GM11168 (cell line): Measurements from ENCODE around the gene NTM.
"Not testable (repeated sequence)": the region's sequence is repeated elsewhere in the genome, so short reads cannot be mapped to it uniquely, and the experiment has no call there.

ENCODE experiments used
- in situ Hi-C: fragments of 300-500 bp; cut with MboI; formaldehyde crosslinking; loops from one replicate; pipeline ENCODE4 v1.12.0; 2022; ENCODE audit warnings: low sequenced_read_pairs; ENCODE audit not compliant: unreplicated experiment

Gene NTM

DNA sequence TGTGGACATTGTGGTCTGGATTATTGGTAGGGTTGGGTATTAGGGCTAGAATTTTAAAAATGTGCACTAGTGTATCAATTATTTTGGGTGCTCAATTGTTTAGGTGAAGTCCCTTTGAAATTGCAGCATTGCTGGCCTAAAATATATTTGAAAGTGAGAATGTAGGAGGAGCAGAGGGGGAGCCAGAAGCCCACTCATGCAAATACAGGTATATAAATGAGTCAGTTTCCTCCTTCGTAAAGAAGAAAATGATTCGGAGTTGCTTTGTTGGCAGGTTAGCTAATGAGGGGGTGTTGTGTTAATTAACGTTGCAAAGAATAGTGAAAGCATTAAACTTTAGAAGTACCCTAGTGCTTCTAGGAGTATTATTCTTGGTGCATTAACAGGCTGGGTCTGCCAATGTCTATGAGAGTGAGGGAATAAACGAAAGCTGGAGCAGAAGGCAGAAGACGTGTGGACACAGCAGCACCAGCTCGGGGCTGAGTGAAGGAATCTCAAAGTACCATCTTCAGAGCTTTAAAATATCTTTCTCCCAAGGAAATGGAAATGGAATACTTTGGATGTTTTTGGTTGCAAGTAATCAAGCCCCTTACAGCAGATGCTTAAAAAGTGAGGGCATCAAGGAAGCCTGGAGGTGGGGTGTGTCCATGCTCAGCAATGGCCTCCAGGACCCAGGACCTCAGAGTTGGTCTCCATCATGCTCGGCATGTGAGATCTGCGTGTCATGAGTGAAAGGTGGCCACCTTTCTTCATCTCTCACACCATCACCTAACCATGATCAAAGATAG, 522.9 kb downstream of the NTM start:
- in situ Hi-C loops: no loop called here

DNA sequence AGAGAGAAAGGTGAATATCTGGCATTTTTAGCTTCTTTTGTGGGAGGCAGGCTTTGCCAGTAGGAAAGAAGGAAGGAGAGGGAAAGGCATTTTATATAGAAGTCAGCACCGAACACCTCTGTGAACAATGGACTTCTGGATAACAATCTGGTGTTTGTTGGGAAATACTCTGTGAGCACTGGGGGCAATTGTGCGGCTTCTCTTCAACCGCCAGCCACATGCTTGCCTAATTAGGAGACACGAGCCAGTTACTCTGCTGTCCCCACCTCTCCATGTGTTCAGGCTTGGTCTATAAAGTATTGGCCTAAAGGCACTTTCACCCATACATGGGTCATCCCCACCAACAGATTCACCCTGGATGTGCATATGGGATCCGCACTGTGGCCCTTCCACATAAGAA, 523.6 kb downstream of the NTM start:
- in situ Hi-C loops: no loop called here

- in situ Hi-C loops: no loop called here
Observed at GRCh38 chr11:131894615-131895544, 524.5 kb downstream of the NTM start.

- in situ Hi-C loops: no loop called here
Observed at GRCh38 chr11:131895865-131896264, 525.5 kb downstream of the NTM start.

DNA sequence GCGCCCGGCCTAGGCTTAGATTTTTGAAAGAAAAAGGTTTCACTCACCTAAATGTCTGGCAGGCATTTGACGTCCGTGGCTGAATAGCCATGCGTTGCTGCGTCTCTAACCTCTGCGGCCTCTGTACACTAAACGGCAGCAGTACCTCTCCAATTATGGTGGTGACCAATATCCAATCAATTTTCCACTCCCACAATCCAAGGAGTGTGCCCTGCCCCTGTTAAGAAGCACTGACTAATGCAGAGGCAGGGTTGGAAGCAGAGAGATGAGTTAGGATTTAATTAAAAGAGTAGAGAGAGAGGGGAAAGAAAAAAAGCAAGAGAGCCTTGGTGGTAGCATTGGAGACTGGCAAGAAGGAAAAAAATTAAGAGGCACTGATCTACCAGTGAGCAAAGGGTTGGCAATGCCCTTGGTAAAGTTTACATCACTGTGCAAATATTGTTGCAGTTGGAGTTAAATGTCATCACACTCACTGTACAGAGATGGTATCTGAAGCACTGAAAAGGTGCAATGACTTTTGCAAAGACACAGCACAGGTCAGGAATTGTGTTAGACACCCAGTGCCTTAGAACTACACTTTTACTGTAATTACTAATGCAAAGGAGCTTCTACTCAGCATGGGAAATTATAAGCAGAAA, 526.7 kb downstream of the NTM start:
- in situ Hi-C loops: no loop called here

GRCh38 chr11:131897956-131898355, 527.5 kb downstream of the NTM start:
- in situ Hi-C loops: no loop called here

DNA sequence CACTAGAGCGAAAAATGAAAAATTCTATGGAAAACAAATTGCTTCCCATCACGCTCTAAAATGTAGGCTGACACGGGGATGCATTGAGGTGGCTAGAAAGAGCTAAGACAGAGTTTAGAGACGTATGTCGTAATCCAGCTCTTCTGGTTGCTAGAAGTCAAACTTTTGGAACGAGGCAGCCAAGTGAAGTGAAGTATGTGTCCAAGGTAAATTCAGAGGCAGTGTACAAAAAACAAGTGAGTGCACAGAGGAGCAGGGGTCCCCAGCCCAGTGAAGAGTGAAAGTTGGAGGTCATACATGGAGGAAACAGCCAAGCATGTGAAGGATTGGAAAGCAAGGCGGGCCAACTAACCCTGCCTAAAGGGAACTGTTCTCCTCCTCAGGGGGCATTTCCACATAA, 528.5 kb downstream of the NTM start:
- in situ Hi-C loops: no loop called here

DNA sequence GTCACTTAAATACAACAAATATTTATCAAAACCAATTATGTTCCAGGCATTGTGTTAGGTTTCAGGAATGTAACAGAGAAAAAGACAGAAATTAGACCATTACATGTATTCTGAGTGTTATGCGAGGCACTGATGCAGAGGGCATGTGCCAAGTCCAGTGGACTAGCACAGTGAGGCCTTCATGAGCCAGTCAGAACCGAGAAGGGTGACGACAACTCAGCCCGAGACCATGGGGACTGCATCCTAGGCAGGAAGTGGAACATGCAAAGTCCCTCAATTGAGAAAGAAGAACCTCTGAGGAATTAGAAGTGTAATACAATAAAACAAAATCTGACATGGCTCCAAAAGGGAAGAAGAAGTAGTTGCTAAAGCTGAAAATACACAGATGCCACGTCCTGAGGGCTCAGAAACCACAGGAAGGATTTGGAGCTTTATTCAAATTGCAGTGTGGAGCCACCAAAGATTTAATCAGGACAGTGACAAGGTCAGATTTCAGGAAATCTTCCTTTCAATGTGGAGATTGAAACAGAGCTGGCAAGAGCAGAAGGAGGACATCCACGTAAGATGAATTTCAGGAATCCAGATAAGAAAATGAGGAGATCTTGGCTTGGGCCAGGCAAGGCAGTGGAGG, 529.6 kb downstream of the NTM start:
- in situ Hi-C loops: no loop called here

DNA sequence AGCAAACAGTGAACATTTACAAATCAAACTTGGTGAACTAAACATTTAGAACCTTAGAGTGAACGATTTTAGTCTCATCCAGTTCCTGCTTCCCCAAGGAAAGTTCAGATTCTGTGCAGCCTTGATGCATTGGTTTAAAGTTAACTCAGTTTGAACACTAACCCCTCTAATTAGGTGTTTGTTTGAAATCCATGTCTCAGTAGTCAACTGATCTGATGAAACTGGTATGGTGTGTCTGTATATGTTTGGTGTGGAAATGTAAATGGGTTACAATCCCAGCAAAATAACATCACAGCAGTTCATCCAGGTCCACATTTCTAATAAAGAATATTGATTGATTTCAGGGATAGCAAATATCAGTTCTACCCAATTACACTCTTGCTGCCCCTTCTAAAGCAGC, 532.0 kb downstream of the NTM start:
- in situ Hi-C loops: no loop called here

DNA sequence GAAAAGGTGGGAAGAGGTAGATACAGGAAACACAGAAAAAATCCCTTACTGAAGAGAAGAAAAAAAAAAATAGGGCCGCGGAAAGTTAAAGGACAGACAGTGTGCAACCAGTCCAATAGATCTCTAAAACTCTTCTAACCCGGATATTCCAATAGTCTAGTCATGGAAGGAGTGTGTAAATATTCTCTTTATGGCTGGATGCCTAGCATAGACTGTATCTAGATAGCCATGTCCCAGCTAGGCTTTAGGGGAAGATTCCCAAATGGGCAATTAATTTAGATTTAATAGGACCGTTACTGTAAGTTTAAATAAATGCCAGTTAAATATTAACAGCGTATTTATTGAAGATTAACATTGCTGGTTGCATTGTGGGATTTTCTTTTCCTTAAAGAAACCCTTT, 532.7 kb downstream of the NTM start:
- in situ Hi-C loops: no loop called here

GRCh38 chr11:131904756-131905155, 534.3 kb downstream of the NTM start:
- in situ Hi-C loops: no loop called here

GRCh38 chr11:131906963-131907362, 536.5 kb downstream of the NTM start:
- in situ Hi-C loops: no loop called here

DNA sequence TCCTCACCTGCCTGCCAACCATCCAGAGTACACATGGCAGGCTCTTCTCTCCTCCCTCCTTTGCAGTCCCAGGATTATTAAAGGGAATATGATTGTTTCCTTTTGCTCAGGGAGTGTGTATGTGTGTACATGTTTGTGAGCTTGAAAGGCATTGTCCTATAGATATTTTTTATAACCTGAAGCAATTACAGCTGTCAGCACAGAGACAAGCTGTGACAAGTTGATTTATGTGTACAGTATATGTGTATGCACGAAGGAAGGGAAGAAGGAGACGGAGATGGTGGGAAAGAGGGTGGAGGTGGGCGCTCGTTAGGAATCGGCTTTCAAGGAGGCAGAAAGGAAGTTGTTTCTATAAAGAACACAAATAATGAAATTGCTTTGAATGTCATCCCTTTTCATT, 537.0 kb downstream of the NTM start:
- in situ Hi-C loops: no loop called here

- in situ Hi-C loops: no loop called here
Observed at GRCh38 chr11:131908316-131908715, 537.9 kb downstream of the NTM start.

GRCh38 chr11:131909426-131910177, 539.2 kb downstream of the NTM start:
- in situ Hi-C loops: no loop called here

DNA sequence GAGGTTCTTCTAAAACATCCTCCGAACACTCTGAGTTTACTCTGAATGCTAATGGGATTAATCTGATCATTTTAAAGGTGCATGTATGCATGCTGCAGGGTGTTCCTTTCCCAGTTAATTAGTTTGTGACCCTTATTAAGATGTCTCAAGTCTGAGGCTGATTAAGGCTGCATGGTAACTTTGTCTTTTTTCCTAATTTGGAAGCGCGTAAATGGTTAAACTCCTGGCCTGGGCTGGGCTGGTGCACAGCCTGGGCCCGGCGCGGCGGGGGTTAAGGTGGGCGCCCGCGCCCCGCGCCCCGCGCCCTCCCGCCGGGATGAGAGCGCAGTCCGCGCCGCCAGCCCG, 539.7 kb downstream of the NTM start:
- in situ Hi-C loops: no loop called here

DNA sequence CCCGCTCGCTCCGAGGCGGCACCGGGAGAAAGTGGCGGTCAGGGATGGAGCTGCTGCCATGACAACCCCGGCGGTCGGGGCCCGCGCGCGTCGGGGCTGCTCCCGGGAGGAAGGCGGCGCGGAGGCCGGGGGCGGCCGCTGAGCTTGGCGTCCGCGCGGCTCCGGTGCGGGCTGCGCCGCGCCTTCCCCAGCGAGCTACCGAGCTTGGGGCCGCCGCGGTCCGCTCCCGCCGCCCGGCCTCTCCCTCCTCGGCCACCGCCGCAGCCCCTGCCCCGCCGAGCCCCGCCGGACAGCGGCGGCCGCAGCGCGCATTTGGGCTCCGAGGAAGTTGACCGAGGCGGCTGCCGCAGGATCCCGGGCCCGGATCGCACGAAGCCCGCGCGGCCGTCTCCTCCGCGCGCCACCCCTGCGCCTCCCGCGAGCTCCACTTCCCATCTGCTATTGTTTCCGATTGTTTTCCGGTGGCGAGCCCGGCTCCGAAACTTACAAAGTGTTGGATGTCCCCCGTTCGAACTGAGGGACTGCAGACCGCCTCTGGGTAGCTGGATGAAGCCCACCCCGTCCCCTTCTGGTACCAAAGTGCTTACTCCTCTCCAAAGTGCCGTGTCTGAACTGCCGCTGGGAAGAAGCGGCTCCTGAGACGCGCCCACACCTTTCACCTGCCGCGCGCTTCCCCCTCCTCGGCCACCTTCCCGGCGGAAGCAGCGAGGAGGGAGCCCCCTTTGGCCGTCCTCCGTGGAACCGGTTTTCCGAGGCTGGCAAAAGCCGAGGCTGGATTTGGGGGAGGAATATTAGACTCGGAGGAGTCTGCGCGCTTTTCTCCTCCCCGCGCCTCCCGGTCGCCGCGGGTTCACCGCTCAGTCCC, 540.3 kb downstream of the NTM start:
- in situ Hi-C loops: no loop called here

DNA sequence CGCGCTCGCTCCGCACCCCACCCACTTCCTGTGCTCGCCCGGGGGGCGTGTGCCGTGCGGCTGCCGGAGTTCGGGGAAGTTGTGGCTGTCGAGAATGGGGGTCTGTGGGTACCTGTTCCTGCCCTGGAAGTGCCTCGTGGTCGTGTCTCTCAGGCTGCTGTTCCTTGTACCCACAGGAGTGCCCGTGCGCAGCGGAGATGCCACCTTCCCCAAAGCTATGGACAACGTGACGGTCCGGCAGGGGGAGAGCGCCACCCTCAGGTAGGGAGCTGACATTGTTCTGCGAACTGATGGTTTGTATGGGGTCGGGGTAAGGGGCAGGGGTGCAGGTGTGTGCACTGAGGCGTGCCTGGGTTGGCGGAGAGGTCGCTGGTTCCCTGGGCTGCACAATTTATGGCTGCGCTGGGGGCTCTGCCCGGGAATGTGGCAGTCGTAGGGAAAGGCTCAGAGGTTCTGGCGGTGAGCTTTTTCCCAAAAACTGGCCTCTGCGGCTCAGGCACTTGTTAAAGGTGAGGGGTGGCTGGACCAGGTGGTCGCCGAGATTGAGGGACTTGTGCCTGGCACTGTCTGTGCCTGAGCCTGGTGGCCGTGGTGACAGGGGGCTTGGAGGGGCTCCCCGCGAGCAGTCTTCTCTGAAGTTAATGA, 541.1 kb downstream of the NTM start:
- in situ Hi-C loops: not testable (repeated sequence)

GRCh38 chr11:131912134-131912533, 541.7 kb downstream of the NTM start:
- in situ Hi-C loops: no loop called here
